ENCODE measurements around the gene GPR61. TPM values are rescaled to one million over a fixed set of nuclear protein-coding genes. Genes with fewer than 3 reads are reported as not detected.
A peak's percentile ranks its signal among the peaks of the same experiment; 100 is the strongest.

GPR61 gene
- total RNA-seq, 1 donor from 2014 or later, result not detected

DNA sequence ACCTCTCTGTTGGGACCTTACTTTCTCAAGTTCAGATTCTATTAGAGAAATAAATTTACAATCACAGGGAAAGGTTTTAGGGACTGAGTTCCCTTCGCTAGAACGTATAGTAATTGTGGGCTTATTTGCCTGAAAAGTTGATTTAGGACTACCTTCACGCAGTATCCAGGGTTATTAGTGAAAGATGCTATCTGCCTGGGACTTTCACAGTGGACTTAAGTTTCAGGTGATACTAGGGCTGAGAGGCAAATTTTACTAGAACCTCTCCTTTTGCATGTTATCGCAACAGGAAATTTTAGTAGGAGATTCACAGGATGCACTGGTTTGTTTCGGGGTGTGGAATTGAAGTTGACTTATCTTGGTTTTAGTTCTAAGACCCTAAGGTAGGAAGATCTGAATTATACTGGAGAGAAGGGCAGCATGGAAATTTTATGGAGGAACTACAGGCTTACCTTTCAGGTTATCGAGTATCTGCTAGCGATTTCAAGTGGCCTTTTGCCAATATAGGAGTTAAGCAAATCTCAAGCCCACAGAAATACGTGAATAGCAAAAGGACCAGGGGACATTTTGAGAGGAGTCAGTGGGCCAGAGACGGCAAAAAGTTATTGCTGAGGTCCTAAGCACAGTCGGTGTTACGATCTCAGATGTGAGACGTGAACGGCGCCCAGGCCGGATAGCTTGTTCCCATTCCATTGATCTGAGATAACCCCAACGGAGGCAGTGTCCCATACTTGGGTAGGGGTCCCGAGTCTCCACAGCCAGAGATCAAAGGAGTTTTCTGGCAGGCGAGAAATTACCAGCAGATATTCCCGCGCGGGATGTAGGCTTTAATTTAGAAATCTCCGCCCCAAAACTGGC, 8.0 kb downstream of the GPR61 start:
- Mint-ChIP-seq H3K27ac (ENCODE audit: unreplicated experiment) (peak overlapping the region; percentile 97), H3K36me3 (ENCODE audit: low read depth) (no peaks in the 10 kb centered on the region), H3K9me3 (no peaks in the 10 kb centered on the region), H3K27me3 (ENCODE audit: low read depth) (peaks cover 4% of the 10 kb centered on the region), H3K4me3 (peak overlapping the region; percentile 95), H3K4me1 (peaks cover 39% of the 10 kb centered on the region)
- TF ChIP-seq, protein P1, sequence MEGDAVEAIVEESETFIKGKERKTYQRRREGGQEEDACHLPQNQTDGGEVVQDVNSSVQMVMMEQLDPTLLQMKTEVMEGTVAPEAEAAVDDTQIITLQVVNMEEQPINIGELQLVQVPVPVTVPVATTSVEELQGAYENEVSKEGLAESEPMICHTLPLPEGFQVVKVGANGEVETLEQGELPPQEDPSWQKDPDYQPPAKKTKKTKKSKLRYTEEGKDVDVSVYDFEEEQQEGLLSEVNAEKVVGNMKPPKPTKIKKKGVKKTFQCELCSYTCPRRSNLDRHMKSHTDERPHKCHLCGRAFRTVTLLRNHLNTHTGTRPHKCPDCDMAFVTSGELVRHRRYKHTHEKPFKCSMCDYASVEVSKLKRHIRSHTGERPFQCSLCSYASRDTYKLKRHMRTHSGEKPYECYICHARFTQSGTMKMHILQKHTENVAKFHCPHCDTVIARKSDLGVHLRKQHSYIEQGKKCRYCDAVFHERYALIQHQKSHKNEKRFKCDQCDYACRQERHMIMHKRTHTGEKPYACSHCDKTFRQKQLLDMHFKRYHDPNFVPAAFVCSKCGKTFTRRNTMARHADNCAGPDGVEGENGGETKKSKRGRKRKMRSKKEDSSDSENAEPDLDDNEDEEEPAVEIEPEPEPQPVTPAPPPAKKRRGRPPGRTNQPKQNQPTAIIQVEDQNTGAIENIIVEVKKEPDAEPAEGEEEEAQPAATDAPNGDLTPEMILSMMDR (conservative IDR thresholded peaks at IDR 0.05), result no peak
- no peak for DNase-seq (ENCODE audit: low read depth, low spot score)

DNA sequence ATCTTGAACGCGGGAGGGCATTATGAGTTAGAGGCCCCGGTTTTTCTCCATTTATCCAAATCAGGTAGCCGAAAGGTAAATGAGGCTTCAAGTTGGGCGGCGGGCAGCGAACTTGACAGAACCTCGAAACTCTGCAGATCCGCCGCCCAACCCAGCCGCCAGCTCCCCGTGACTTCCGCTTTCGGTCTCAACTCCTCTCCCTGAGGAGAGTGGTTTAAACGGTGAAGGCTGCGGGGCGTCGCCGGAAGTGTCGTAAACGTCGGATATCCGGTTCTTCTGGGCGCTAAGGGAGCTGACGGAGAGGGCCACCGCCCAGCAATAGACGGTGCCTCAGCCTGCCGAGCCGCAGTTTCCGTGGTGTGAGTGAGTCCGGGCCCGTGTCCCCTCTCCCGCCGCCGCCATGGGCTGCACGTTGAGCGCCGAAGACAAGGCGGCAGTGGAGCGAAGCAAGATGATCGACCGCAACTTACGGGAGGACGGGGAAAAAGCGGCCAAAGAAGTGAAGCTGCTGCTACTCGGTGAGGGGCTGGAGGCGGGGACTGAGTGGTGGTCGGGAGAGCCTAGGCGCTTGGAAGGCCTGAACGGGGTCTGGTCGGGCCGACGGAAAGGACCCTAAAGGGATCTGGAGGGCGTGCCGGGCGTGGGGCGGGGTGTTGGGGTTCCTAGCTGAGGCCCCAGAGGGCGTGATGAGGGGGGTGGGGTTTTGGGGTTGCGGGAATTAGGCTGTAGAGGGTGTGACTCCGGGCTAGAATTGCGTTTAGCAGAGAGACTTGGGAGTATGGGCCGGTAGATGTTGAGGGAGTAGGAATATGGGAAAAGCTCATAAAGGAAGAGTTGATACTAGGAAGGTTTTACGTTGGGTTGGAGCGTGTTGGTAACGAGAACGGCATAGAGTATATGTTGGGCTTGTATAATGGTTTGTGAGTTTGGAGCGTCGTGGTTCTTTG, 8.9 kb downstream of the GPR61 start, which contains the start of gene GNAI3:
Gene GNAI3 (plus strand): TSS at position 295 of the 947 bp plus-strand sequence. CDS start 106 bp downstream, at position 401.
- H3K9me3 Mint-ChIP-seq, result no peaks in the 10 kb centered on the region
- H3K27me3 Mint-ChIP-seq (ENCODE audit: low read depth), result no peaks in the 10 kb centered on the region
- peak; percentile 81 for DNase-seq (ENCODE audit: low read depth, low spot score)
- no peaks in the 10 kb centered on the region for H3K36me3 Mint-ChIP-seq (ENCODE audit: low read depth)
- peak within 1 kb of the TSS; percentile 95 for H3K4me3 Mint-ChIP-seq
- H3K4me1 Mint-ChIP-seq, result peaks cover 39% of the 10 kb centered on the region
- peak within 1 kb of the TSS; percentile 97 for H3K27ac Mint-ChIP-seq (ENCODE audit: unreplicated experiment)
- TF ChIP-seq, protein P1 (conservative IDR thresholded peaks at IDR 0.05), result no peak

DNA sequence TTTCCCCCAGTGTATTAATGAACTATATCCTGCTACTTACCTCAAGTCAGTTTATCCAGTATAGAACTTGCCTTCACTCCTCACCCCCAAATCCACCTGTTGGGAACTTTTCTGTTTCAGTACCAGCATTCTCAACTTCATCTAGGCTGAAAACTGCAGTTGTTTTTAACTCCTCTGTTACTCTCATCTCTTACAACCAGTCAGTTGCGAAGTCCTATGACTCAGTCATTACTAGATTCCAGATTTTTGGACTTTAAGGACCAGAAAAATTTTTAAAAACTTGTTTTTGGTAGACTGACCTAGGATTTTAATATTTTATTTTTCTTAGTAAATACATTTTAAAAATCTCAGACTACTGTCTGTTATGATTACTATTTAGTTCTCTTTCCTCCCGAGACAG, 16.9 kb downstream of the GPR61 start:
- no peak overlapping the region for H3K27ac Mint-ChIP-seq (ENCODE audit: unreplicated experiment)
- TF ChIP-seq, protein P1 (conservative IDR thresholded peaks at IDR 0.05), result no peak
- DNase-seq (ENCODE audit: low read depth, low spot score), result no peak
- peaks cover 17% of the 10 kb centered on the region for H3K4me1 Mint-ChIP-seq
- H3K4me3 Mint-ChIP-seq, result no peak overlapping the region
- no peaks in the 10 kb centered on the region for H3K9me3 Mint-ChIP-seq
- no peaks in the 10 kb centered on the region for H3K36me3 Mint-ChIP-seq (ENCODE audit: low read depth)
- no peaks in the 10 kb centered on the region for H3K27me3 Mint-ChIP-seq (ENCODE audit: low read depth)

DNA sequence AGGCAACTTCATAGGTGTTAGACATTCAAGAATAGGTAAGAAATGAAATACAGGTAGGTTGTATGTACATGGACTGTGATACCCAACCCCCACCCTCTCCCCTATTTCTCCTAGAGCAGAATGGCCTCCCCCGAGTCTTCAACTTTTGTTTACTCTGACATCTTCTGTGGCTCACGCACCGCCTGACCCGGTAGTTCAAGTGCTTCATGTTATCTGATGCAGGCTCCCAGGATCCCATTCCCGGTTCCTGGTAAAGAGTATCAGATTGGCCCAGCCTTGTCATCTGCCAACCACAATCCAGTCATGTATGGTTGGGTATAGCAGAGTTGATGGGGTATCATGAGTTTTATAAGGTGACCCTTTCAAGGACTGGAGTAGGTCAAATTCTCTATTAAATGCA, 17.8 kb downstream of the GPR61 start:
- Mint-ChIP-seq H3K4me3 (no peak overlapping the region), H3K27ac (ENCODE audit: unreplicated experiment) (no peak overlapping the region), H3K36me3 (ENCODE audit: low read depth) (no peaks in the 10 kb centered on the region), H3K4me1 (peaks cover 17% of the 10 kb centered on the region), H3K9me3 (no peaks in the 10 kb centered on the region), H3K27me3 (ENCODE audit: low read depth) (no peaks in the 10 kb centered on the region)
- TF ChIP-seq, protein P1 (conservative IDR thresholded peaks at IDR 0.05), result no peak
- DNase-seq (ENCODE audit: low read depth, low spot score), result no peak

DNA sequence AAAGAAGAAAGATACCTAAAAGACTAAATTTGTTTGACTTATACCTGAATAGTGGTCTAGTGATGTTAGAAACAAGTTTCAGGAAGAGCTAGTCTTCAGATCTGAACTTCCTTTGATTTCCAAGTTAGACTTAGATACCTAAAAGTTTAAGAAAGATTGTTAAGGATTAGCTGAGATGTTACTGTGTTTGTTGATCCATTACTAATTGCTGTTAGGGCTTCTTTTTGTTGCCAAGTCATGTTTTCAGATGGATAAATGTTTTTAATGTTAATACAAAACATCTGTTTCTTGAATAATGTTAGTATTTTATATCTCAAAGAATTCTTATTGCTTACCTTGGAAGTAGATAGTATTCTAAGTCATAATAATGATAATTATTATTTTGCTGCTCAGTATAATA, 20.3 kb downstream of the GPR61 start:
- no peak for DNase-seq (ENCODE audit: low read depth, low spot score)
- no peaks in the 10 kb centered on the region for H3K9me3 Mint-ChIP-seq
- TF ChIP-seq, protein P1 (conservative IDR thresholded peaks at IDR 0.05), result no peak
- H3K27me3 Mint-ChIP-seq (ENCODE audit: low read depth), result no peaks in the 10 kb centered on the region
- H3K27ac Mint-ChIP-seq (ENCODE audit: unreplicated experiment), result no peak overlapping the region
- H3K36me3 Mint-ChIP-seq (ENCODE audit: low read depth), result no peaks in the 10 kb centered on the region
- no peak overlapping the region for H3K4me3 Mint-ChIP-seq
- H3K4me1 Mint-ChIP-seq, result peaks cover 27% of the 10 kb centered on the region
